ENCODE results near the gene NTSR2.
"Not testable (repeated sequence)": the region's sequence is repeated elsewhere in the genome, so short reads cannot be mapped to it uniquely, and the experiment has no call there.

NTSR2 gene

DNA sequence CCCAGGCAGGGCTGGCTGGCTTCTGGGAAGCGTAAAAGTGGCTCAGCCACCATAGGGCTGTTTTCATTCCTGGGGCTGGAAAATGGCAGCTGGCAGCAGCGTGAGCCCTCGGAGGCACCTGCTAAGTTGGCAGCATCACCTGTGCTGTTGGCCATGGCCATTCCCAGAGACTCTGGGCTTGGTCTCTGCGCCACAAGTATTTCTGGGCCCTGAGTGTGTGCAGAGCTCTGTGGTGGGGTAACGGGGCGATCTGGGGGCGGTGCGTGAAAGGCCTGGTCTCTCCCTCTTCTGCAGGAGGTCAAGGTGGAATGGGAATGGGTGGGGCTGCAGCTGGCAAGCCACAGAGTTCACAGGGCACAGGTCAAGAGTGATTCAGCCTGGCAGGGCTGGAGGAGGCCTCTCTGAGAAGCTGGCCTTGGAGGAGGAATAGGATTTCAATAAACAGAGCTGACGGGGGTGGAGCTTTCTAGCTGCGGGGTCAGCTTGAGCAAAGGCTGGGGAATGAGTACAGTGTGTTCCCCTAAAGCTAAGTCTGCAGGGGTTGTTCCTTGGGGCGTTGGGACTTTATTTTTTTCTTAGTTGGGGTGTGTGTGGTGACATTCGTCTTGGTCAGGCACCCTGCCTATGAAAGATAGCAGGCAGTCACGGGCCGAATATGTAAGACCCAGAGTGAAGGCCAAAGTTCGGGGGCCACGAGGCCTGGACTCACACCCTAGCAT is 10.3 kb upstream of the NTSR2 start:
- FAIRE-seq (no peak), DNase-seq (ENCODE audit: low spot score) (no peak)

DNA sequence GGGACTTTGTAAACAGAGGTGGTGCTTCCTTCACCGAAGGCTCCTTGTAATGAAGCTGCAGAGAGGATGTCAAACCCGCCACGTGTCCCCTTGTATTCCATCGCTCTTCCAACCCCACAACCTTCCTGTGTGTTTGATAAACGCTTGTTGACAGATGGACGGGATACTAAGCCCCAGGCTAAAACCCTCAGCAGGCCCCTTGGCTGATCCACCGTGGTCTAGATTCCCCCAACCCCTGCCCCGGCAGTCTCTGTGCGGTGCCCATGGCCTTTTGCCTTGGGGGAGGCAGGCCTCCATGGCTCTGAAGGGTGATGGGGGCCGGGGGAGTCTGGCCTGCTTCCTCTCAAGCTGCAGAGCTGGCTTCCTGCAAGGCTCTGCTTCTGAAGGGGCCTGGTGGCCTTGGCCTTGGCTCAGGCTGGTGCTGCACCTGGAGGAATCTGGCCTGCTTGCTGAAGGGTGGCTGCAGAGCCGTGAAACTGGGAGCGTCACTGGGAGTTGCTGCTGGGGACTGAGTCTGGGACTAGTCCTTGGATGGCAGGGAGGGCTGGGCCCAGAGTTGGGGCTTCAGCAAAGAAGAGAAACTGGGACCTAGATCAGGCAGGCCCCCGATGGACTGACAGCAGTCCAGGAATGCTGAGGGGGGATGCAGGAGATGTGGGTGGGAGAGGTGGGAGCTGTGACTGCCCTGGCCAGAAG is 9.6 kb upstream of the NTSR2 start:
- no peak for FAIRE-seq
- no peak for DNase-seq (ENCODE audit: low spot score)

DNA sequence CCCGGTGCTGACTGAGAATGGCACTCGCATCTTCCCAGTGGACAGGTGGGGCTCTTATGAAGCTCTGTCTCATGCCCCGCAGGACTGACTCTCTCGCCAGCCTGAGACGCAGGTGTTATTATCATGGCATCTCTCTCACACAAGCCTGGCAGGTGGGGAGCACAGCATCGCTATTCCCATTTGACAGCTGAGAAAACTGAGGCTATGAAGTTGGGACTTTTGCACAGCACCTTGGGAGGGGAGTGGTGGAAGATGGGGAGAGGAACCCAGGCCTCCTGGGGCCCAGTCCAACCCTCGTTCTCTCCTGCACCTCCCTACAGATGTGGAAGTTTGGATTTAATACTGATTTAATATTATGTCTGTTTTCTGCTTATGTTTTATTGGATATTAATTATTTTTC is 9.0 kb upstream of the NTSR2 start:
- FAIRE-seq: no peak
- DNase-seq (ENCODE audit: low spot score): no peak

DNA sequence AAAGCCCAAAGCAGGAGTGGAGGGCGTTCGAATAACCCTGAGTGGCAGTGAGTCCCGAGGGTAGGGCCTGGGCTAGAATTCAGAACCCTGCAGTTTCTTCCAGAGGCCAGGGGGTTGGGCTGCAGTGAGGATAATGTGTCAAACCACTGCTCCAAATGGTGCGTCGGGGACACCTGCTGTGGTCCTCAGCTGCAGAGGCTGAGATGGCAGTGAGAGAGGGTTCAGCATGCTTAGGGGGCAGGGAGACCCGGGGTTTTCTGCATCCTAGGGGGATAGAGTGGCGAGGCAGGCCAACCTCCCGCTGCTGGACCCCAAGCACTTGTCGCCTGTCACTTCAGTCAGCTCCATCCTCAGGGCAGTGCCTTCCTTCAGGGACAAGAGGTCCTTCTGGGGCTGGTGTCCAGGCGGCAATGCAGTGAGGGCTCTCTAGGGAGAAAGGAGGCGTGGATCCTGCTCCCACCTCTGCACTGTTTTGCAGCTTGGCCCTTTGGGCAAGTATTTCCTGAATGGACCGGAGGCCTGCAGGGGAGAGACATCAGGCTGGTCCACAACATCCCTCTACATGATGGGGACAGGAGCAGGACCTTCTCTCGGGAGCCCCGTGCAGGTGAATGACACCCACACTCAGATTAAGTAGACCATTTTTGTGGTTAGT is 8.4 kb upstream of the NTSR2 start:
- DNase-seq (ENCODE audit: low spot score): no peak
- no peak for FAIRE-seq

DNA sequence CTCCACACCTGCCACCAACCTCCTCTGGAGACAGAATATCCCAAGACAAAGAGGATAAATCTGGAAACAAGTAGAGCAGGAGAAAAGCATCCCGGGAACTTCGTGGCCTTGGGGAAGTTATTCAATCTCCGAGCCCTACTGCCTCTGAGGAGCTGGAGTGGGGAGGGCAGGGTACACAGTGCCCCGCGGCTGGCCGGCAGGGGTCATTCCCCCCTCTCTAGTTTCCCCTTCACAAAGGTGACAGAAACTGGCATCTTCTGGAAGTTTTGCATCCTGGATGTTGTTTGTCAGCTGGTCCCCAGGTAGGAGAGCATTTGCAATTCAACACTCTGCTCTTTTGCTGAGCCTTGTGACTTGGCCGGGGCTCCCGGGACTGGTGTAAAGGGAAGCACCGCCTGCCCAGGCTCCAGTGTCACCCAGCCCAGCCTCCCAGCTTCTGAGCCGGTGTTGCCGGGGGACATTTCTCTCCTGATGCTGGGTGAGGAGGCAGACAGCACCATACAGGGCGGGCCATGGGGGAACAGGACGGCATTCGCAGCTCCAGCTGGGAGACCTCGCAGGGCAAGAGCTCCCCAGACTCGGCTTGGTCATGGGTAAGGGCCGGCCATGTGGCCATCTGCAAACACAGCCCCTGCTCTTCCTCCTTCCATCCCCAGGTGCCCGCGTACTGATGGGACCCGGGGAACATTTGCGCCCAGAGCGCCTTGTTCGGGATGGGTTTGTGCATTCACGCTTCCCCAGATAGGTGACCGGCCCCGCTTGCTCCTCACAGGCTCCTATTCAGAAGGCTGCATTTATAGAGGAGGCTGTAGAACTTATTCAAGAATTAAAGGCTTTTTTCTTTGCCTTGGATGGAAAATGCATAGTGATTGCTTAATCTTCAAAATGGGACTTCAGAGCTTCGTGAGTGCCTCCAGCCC is 7.4 kb upstream of the NTSR2 start:
- no peak for FAIRE-seq
- no peak for DNase-seq (ENCODE audit: low spot score)

DNA sequence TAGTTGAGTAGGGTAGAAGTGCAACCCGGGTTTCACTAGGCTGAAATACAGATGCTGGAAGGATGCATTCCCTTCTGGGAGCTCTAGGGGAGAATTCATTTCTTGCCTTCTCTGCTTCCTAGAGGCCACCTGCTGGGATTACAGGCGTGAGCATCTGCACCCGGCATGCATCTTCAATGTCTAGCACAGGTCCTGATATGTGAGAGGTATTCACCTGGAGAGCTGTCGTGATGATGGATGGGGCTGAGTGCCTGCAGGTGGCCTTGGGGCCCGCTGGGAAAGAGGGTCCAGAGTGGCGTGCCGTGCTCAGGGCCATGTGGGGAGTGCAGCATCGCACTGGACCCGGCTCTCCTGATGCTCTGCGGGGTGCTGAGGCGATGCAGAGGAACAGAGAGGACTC is 6.6 kb upstream of the NTSR2 start:
- DNase-seq (ENCODE audit: low spot score): no peak
- no peak for FAIRE-seq

DNA sequence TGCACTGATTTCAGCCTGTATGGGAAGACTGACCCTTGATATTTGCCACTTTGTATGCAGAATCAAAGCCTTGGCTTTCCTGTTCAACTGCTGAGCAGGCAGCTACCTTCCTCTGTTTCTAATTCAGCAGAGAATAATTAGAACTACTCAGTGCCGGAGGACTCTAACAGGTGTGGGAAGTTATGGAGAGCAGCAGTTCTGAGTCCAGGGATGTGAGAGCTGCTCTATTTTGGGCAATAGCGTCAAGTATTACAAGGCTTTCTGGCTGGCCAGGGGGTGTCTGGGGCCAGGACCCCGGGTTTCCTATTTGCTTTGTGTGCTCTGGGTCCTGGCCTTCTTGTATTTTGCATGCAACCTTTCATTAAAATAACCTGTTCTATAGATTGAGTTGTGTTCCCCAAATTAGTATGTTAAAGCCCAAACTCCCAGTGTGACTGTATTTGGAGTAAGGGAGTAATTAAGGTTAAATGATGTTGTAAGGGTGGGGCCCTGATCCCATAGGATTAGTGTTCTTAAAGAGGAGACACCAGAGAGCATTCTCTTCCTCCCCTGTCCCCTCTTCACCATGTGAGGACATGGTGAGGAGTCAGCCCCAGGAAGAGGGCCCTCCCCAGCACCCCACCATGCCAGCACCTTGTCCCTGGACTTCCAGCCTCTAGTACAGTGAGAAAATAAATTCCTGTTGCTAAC is 5.6 kb upstream of the NTSR2 start:
- DNase-seq (ENCODE audit: low spot score) (no peak), FAIRE-seq (no peak)

DNA sequence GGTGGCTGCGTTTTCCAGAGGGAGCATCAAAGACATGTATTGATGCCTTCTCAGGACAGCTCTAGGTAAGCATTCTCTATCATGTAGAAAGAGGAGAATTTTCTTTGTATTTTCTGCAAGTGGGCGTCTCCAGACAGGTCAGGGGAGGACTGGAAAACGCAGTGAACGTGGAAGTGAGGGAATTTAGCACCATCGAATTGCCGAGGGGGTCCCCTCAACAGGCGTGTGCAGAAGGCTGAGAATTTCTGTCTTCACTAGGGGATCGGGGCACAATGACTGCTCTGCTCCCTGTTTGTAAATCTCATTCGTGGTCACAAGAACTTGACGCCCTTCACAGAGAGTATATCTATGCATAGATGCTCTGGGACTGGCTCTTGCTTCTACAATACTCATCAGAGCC is 5.0 kb upstream of the NTSR2 start:
- FAIRE-seq (no peak), DNase-seq (ENCODE audit: low spot score) (no peak)

DNA sequence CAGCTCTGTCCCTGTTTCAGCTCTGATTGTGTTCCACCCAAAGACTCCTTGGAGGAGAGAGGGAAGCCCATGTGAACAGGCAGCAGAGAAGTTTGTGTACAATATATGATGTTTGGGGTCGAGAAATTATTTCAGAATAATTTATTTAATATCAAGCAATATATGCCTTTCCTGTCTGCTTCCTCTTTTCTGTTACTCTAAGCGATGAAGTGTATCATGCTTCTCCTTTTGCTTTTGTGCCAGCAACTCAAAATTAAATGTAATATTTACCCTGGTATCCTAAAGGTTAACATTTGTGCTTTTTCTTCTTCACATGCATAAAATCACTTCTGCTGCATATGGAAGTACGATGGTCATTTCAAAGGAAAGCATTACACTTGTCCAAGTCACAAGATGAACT is 2.4 kb upstream of the NTSR2 start:
- no peak for DNase-seq (ENCODE audit: low spot score)
- no peak for FAIRE-seq

DNA sequence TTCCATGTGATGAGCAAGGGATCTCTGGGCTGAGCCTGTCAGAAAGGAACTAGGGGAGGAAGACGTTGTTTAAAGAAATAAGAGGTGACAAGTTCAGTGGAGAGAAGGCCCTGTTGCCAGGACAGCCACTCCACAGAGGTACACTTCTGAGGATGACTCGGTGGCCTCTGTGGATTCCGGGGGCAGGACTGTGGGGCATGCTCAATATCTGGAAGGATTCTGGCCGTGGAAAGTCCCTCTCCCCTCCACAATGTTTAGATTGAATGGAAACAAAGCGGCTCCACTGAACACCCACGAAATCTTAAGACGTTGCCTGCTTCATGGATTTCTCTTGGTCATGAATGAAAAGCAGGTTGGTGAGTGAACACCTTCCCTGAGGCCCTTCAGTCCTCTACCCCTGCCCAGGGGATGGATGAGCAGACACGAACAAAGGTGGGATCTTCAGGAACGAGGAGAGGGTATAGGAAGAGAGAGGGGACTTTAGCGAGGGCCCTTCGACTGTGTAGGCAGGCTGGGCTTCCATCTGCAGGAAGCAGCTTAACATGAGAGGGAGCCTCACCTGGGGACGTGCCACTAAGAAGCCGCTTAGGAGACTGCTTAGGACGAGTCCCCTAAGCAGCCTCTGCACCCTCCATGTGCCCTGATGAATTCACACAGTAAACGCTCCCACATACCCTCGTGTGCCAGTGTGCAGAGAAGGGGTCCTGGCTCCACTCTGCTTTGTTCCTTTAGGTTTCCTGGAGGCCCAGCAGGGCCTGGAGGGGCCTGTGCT is 1.9 kb downstream of the NTSR2 start:
- no peak for DNase-seq (ENCODE audit: low spot score)

DNA sequence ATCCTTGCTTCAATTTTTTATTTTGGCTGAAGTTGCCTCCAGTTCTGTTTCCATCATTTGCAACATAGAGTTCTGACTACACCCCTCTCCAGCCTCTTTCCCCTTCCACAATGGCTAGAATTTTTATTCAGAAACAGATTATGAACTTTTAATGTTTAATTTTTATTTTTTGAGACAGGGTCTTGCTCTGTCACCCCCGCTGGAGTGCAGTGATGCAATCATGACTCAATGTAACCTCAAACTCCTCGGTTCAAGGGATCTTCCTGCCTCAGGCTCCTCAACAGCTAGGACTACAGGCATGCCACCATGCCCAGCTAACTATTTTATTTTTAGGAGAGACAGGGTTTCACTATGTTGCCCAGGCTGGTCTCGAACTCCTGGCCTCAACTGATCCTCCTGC is 2.8 kb downstream of the NTSR2 start:
- FAIRE-seq (no peak), DNase-seq (ENCODE audit: low spot score) (no peak)

More for the DNA sequence above, 1.9 kb downstream of the NTSR2 start:
- no peak for FAIRE-seq

DNA sequence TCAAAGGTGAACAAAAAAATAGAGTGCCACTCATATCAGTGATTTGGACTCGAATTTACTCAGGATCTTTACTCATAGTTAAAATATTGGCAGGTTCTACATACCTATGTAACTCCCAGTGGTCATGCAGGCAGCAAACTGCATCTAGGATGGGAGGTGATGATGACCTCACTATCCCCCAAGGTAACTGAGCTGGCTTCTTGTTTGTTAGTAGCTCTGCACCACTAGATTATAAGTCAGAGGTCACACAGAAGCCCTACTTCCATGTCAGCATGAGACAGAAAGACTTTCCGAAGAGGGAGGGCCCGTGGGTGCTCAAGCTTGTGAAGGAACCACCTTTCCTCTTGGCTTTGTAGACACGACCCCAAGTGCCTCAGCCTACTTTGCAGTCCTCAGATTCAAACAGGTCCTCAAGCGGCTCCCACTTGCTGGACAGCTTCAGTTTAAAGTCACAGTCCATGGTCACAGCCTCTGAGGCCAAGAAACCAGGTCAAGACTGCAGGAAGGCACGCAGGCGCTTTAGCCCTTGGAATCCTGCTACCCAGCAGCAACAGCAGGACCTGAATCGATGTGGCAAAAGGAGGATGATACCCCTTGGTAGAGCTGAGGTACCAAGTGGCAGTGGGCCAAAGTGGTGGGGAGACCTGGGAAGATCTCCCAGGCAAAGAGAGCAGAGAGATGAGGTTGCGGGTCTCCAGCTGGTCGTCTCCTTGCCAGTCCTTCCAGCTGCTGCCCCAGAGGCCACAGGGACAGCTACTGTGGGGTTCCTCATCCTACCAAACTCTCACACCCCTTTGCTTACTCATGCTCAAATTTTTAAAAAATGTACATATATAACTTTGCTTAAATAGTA is 4.3 kb downstream of the NTSR2 start:
- FAIRE-seq (no peak), DNase-seq (ENCODE audit: low spot score) (no peak)

DNA sequence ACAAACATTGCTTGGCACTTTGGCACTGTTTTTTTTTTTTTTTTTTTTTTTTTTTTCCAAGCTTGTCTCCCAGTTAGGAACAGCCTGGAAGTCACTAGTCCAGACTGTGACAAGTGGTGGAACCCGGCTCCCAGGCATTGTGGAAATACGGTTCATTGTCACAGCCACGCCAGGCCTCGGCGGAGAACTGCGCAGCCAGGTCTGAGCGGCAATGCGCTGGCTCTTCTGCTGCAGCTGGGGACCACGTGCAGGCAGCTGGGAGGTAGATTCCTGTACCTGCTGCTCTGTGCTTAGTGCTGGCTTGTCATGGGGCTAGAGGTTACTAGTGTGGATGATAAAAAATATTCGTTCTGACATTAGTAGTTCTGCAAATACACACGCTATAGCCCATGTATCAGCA is 5.0 kb downstream of the NTSR2 start:
- no peak for FAIRE-seq

DNA sequence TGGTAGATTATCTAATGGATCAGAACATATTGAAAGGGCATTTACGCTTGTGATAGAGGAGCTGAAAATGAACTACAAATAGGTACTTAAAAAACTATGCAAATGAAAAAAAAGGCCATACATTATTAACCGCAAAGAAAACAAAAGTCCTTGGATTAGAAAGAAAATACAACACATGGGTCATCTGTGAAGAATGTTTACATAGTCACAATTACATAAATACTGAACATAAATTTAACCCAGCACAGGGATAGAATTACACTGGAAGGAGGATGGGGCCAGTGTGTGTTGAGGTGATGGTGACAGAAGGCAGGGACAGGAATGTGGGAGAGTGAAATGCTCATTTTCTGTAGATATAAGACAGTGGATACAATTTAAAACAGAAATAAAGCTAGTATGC is 6.6 kb downstream of the NTSR2 start:
- DNase-seq (ENCODE audit: low spot score): no peak
- FAIRE-seq: no peak

More for the DNA sequence above, 5.0 kb downstream of the NTSR2 start:
- no peak for DNase-seq (ENCODE audit: low spot score)

DNA sequence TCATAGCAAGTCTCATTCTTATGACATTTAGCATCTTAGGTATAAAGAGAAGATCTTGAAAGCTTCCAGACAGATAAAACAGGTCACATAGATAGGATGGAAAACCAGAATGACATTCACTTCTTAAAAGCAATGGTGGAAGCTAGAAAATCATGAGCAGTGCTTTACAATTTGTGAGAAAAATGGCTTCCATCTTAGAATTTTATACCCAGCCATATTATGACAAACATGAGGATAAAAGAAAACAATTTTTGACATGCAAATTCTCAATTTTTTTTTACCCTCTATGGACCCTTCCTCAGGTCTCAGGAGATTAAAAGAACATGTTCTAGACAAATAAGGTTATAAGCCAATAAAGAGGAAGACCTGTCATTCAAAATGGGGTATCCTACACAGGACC is 7.1 kb downstream of the NTSR2 start:
- DNase-seq (ENCODE audit: low spot score): no peak
- FAIRE-seq: no peak

DNA sequence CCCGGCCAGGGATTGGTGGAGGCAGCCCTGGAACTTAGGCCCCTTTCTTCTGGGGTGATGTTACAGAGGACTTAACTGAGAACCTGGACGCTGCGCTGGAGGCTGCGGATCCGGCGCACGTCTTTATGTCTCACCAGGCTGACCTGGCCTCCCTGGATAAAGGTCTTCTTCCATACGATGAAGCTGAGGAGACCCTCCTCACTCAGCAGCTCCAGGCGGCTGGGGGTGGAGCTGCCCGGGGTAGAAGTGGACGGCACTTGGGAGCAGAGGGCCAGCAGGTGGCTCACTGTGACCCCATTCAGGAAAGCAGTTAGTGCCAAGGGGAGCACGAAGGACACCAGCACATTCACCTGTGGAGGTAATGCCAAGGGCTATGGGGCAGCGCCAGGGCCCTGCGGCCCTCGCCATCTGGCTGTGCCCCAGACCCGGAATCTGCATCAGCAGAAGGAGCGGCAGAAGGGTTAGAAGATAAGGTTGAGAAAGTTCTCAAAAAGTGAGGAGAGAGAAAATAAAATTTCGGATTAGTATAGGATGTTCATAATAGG is 8.0 kb downstream of the NTSR2 start:
- no peak for FAIRE-seq

DNA sequence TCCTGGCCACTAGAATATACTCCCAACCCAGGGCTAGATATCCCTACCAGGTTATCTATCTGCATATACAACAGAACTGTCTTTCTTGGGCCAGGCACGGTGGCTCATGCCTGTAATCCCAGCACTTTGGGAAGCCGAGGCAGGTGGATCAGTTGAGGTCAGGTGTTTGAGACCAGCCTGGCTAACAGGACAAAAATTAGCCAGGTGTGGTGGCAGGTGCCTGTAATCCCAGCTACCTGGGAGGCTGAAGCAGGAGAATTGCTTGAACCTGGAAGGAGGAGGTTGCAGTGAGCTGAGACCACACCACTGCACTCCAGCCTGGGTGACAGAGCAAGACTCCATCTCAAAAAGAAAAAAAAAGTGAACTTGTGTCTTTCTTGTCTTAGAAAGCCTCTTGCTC is 9.6 kb downstream of the NTSR2 start:
- not testable (repeated sequence) for DNase-seq (ENCODE audit: low spot score); FAIRE-seq

More for the DNA sequence above, 8.0 kb downstream of the NTSR2 start:
- DNase-seq (ENCODE audit: low spot score): no peak

DNA sequence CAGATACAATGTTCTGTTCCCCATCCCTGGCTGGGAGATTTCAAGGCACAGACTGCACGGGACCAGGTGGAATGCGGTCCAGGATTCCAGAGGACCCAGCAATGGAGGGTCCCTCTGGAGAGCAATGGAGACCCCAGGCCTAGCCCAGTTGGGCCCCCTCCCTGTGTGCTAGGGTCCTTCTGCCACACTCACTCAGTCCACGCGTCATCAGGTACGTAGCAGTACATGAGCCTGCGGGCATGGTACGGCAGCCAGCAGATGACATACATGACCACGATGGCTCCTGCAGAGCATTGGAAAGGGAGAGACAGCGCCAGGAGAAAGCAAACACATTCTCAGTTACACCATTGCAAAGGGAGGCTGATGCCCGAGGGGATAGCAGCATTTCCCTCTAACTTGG is 10.1 kb downstream of the NTSR2 start:
- DNase-seq (ENCODE audit: low spot score) (no peak), FAIRE-seq (no peak)

DNA sequence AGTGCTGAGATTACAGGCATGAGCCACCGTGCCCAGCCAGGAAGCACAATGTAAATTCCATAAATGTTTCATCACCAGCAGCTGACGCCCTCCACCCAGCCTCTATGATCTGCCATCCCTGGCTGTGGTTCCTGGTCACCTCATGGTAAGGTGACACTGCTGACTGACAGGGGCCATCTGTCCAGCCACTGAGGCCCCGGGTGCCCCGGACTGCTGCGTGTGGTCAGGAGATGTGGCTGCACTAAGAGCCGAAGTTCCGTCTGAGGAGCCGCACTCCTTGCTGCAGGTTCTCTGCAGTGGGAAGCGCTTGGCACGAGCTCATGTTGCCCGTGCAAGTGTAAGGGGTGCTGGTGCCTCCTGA is 10.9 kb downstream of the NTSR2 start:
- FAIRE-seq (no peak), DNase-seq (ENCODE audit: low spot score) (no peak)
